ENCODE results near the gene ARFGAP3. TPM values are rescaled to one million over a fixed set of nuclear protein-coding genes. Genes with fewer than 3 reads are reported as not detected.

Gene ARFGAP3
- total RNA-seq, 2 experiments from 2014 or later: 19.5 to 21.4 TPM

- DNase-seq (no peak), ATAC-seq (ENCODE audit: poor library complexity) (no peak)
- Histone ChIP-seq H3K27ac (ENCODE audit: low read depth in 1 of 2, low read length in 2 of 2) (no peak overlapping the region), H3K9me3 (ENCODE audit: control insufficient read depth in 1 of 2, insufficient read depth in 1 of 2, low read length in 2 of 2) (no peaks in the 10 kb centered on the region), H3K36me3 (ENCODE audit: insufficient read depth, low read length) (peaks cover 58% of the 10 kb centered on the region), H3K4me3 (ENCODE audit: low read length) (no peak overlapping the region), H3K27me3 (ENCODE audit: control insufficient read depth in 1 of 2, insufficient read depth in 2 of 2, low read length in 2 of 2) (no peaks in the 10 kb centered on the region), H3K4me1 (ENCODE audit: insufficient read depth, low read length) (peaks cover 5% of the 10 kb centered on the region)
- ChIA-PET POLR2A (no interaction called here), CTCF (no interaction called here)
- peaks cover 7% of the 10 kb centered on the region for H3K4me1 Mint-ChIP-seq (ENCODE audit: low read depth)
- no peak overlapping the region for H3K4me3 Mint-ChIP-seq
- H3K27me3 Mint-ChIP-seq: no peaks in the 10 kb centered on the region
- H3K36me3 Mint-ChIP-seq (ENCODE audit: low read depth): peaks cover 73% of the 10 kb centered on the region
- TF ChIP-seq, protein P1, sequence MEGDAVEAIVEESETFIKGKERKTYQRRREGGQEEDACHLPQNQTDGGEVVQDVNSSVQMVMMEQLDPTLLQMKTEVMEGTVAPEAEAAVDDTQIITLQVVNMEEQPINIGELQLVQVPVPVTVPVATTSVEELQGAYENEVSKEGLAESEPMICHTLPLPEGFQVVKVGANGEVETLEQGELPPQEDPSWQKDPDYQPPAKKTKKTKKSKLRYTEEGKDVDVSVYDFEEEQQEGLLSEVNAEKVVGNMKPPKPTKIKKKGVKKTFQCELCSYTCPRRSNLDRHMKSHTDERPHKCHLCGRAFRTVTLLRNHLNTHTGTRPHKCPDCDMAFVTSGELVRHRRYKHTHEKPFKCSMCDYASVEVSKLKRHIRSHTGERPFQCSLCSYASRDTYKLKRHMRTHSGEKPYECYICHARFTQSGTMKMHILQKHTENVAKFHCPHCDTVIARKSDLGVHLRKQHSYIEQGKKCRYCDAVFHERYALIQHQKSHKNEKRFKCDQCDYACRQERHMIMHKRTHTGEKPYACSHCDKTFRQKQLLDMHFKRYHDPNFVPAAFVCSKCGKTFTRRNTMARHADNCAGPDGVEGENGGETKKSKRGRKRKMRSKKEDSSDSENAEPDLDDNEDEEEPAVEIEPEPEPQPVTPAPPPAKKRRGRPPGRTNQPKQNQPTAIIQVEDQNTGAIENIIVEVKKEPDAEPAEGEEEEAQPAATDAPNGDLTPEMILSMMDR (IDR thresholded peaks at IDR 0.05): no peak
- no peaks in the 10 kb centered on the region for H3K9me3 Mint-ChIP-seq
- no peak overlapping the region for H3K27ac Mint-ChIP-seq
- intact Hi-C loops (cut with DNase I, micrococcal nuclease): no loop called here
These were observed 24.0 kb downstream of the ARFGAP3 start for GRCh38 chr22:42833104-42833503.

GRCh38 chr22:42831712-42832111 is 25.4 kb downstream of the ARFGAP3 start:
- ChIA-PET CTCF (no interaction called here), POLR2A (no interaction called here)
- Mint-ChIP-seq H3K4me1 (ENCODE audit: low read depth) (peaks cover 7% of the 10 kb centered on the region), H3K36me3 (ENCODE audit: low read depth) (peaks cover 78% of the 10 kb centered on the region), H3K27me3 (no peaks in the 10 kb centered on the region), H3K27ac (no peak overlapping the region), H3K4me3 (no peak overlapping the region), H3K9me3 (no peaks in the 10 kb centered on the region)
- intact Hi-C loops (cut with DNase I, micrococcal nuclease): no loop called here
- ATAC-seq (ENCODE audit: poor library complexity) (no peak), DNase-seq (no peak)
- no peaks in the 10 kb centered on the region for H3K27me3 ChIP-seq (ENCODE audit: control insufficient read depth in 1 of 2, insufficient read depth in 2 of 2, low read length in 2 of 2)
- TF ChIP-seq, protein P1 (IDR thresholded peaks at IDR 0.05): no peak
- H3K36me3 ChIP-seq (ENCODE audit: insufficient read depth, low read length): peaks cover 63% of the 10 kb centered on the region
- no peak overlapping the region for H3K4me3 ChIP-seq (ENCODE audit: low read length)
- H3K9me3 ChIP-seq (ENCODE audit: control insufficient read depth in 1 of 2, insufficient read depth in 1 of 2, low read length in 2 of 2): no peaks in the 10 kb centered on the region
- no peak overlapping the region for H3K27ac ChIP-seq (ENCODE audit: low read depth in 1 of 2, low read length in 2 of 2)
- H3K4me1 ChIP-seq (ENCODE audit: insufficient read depth, low read length): peaks cover 5% of the 10 kb centered on the region

DNA sequence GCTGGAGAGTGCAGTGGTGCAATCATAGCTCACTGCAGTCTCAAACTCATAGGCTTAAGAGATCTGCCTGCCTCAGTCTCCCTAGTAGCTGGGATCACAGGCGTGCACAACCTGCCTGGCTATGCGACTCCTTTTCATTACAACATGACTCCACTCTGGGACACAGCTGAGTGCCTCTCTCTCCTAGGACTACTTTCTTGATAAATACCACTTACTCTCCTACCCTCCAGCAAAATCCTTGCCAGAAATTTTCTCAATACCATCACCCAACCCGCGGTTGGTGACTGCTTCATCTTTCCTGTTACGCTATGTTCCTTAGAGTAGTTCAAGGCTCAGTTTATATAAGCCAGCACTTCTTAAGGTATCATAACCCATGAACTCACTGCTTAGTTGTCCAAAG is 26.9 kb downstream of the ARFGAP3 start:
- H3K4me3 ChIP-seq (ENCODE audit: low read length): no peak overlapping the region
- no peak overlapping the region for H3K27ac ChIP-seq (ENCODE audit: low read depth in 1 of 2, low read length in 2 of 2)
- peaks cover 5% of the 10 kb centered on the region for H3K4me1 ChIP-seq (ENCODE audit: insufficient read depth, low read length)
- DNase-seq (no peak), ATAC-seq (ENCODE audit: poor library complexity) (no peak)
- TF ChIP-seq, protein P1 (IDR thresholded peaks at IDR 0.05): no peak
- H3K36me3 ChIP-seq (ENCODE audit: insufficient read depth, low read length): peaks cover 69% of the 10 kb centered on the region
- ChIA-PET CTCF (no interaction called here), POLR2A (no interaction called here)
- peaks cover 7% of the 10 kb centered on the region for H3K4me1 Mint-ChIP-seq (ENCODE audit: low read depth)
- H3K36me3 Mint-ChIP-seq (ENCODE audit: low read depth): peaks cover 78% of the 10 kb centered on the region
- H3K9me3 Mint-ChIP-seq: no peaks in the 10 kb centered on the region
- H3K4me3 Mint-ChIP-seq: no peak overlapping the region
- no peaks in the 10 kb centered on the region for H3K27me3 Mint-ChIP-seq
- no peak overlapping the region for H3K27ac Mint-ChIP-seq
- no peaks in the 10 kb centered on the region for H3K9me3 ChIP-seq (ENCODE audit: control insufficient read depth in 1 of 2, insufficient read depth in 1 of 2, low read length in 2 of 2)
- H3K27me3 ChIP-seq (ENCODE audit: control insufficient read depth in 1 of 2, insufficient read depth in 2 of 2, low read length in 2 of 2): no peaks in the 10 kb centered on the region
- intact Hi-C loops (cut with DNase I, micrococcal nuclease): no loop called here
